IPS-15b (cell line): ENCODE data around the gene ALPI.
"Not testable (repeated sequence)": the region's sequence is repeated elsewhere in the genome, so short reads cannot be mapped to it uniquely, and the experiment has no call there.

Source experiments
- H3K27me3 ChIP-seq: one replicate; pipeline ENCODE4 v1.6.1; 2013; ENCODE audit warnings: low read length; ENCODE audit not compliant: control insufficient read depth, insufficient read depth
- H3K36me3 ChIP-seq: one replicate; pipeline ENCODE4 v1.6.1; 2013; ENCODE audit warnings: low read length; ENCODE audit not compliant: control insufficient read depth, insufficient read depth
- H3K4me1 ChIP-seq: one replicate; pipeline ENCODE4 v1.6.1; 2013; ENCODE audit warnings: mild to moderate bottlenecking, low read length; ENCODE audit not compliant: control insufficient read depth, insufficient read depth
- H3K4me3 ChIP-seq: one replicate; pipeline ENCODE4 v1.5.1; 2013; ENCODE audit warnings: low read depth, low read length
- H3K9ac ChIP-seq: one replicate; pipeline ENCODE4 v1.6.1; 2013; ENCODE audit warnings: low read depth, mild to moderate bottlenecking, low read length
- H3K9me3 ChIP-seq: one replicate; pipeline ENCODE4 v1.6.1; 2013; ENCODE audit warnings: mild to moderate bottlenecking, low read length; ENCODE audit not compliant: control insufficient read depth, insufficient read depth

Gene ALPI

GRCh38 chr2:232438951-232439757 is 16.8 kb upstream of the ALPI start:
- H3K27me3 ChIP-seq, result no peaks in the 10 kb centered on the region
- no peak overlapping the region for H3K4me3 ChIP-seq
- no peaks in the 10 kb centered on the region for H3K9me3 ChIP-seq
- H3K4me1 ChIP-seq, result no peaks in the 10 kb centered on the region
- H3K9ac ChIP-seq, result no peak overlapping the region
- no peaks in the 10 kb centered on the region for H3K36me3 ChIP-seq

GRCh38 chr2:232439758-232440135 is 16.2 kb upstream of the ALPI start:
- Histone ChIP-seq H3K36me3 (no peaks in the 10 kb centered on the region), H3K27me3 (no peaks in the 10 kb centered on the region), H3K4me3 (no peak overlapping the region), H3K9ac (no peak overlapping the region), H3K9me3 (no peaks in the 10 kb centered on the region), H3K4me1 (no peaks in the 10 kb centered on the region)

- H3K9me3 ChIP-seq, result not testable (repeated sequence)
Measured at GRCh38 chr2:232440220-232441018, 15.5 kb upstream of the ALPI start.

GRCh38 chr2:232441147-232441651 is 14.8 kb upstream of the ALPI start:
- Histone ChIP-seq H3K36me3 (no peaks in the 10 kb centered on the region), H3K9me3 (no peaks in the 10 kb centered on the region)

More at GRCh38 chr2:232440220-232441018, 15.5 kb upstream of the ALPI start:
- H3K4me3 ChIP-seq, H3K4me1 ChIP-seq, H3K27me3 ChIP-seq, H3K36me3 ChIP-seq, H3K9ac ChIP-seq: not testable (repeated sequence)

GRCh38 chr2:232441922-232442321 is 14.0 kb upstream of the ALPI start:
- H3K27me3 ChIP-seq, H3K9ac ChIP-seq, H3K4me1 ChIP-seq, H3K36me3 ChIP-seq, H3K4me3 ChIP-seq, H3K9me3 ChIP-seq: not testable (repeated sequence)

More at GRCh38 chr2:232441147-232441651, 14.8 kb upstream of the ALPI start:
- Histone ChIP-seq H3K4me1 (no peaks in the 10 kb centered on the region), H3K9ac (no peak overlapping the region), H3K4me3 (no peak overlapping the region), H3K27me3 (no peaks in the 10 kb centered on the region)

GRCh38 chr2:232442431-232442830 is 13.5 kb upstream of the ALPI start:
- not testable (repeated sequence) for H3K27me3 ChIP-seq, H3K4me3 ChIP-seq, H3K4me1 ChIP-seq, H3K9me3 ChIP-seq, H3K36me3 ChIP-seq, H3K9ac ChIP-seq

- not testable (repeated sequence) for H3K27me3 ChIP-seq, H3K4me3 ChIP-seq, H3K4me1 ChIP-seq, H3K9ac ChIP-seq, H3K36me3 ChIP-seq, H3K9me3 ChIP-seq
Measured at GRCh38 chr2:232443047-232443446, 12.9 kb upstream of the ALPI start.

- H3K27me3 ChIP-seq, H3K9me3 ChIP-seq, H3K9ac ChIP-seq, H3K4me3 ChIP-seq, H3K4me1 ChIP-seq, H3K36me3 ChIP-seq: not testable (repeated sequence)
Measured at GRCh38 chr2:232443669-232444408, 12.1 kb upstream of the ALPI start.

- H3K9ac ChIP-seq, result no peak overlapping the region
Measured at GRCh38 chr2:232444409-232445148, 11.4 kb upstream of the ALPI start.

GRCh38 chr2:232445149-232445885 is 10.6 kb upstream of the ALPI start:
- H3K36me3 ChIP-seq, H3K27me3 ChIP-seq, H3K4me3 ChIP-seq, H3K9me3 ChIP-seq, H3K4me1 ChIP-seq, H3K9ac ChIP-seq: not testable (repeated sequence)

More at GRCh38 chr2:232444409-232445148, 11.4 kb upstream of the ALPI start:
- Histone ChIP-seq H3K4me1 (no peaks in the 10 kb centered on the region), H3K4me3 (no peak overlapping the region), H3K27me3 (no peaks in the 10 kb centered on the region), H3K9me3 (no peaks in the 10 kb centered on the region), H3K36me3 (no peaks in the 10 kb centered on the region)
